ENCODE results near the gene AASDHPPT. TPM values are rescaled to one million over a fixed set of nuclear protein-coding genes. Genes with fewer than 3 reads are reported as not detected.
"Not testable (repeated sequence)": the region's sequence is repeated elsewhere in the genome, so short reads cannot be mapped to it uniquely, and the experiment has no call there.

AASDHPPT gene
- total and polyA plus RNA-seq, 2 of the 4 experiments (the other 2 are of a cell fraction), result 22.0 to 56.3 TPM

- intact Hi-C loops (cut with micrococcal nuclease), result no loop called here
- BruUV-seq (replicated peaks), result no TSS peak
- Histone ChIP-seq H3K27ac (ENCODE audit: insufficient read depth, low read length) (no peak overlapping the region), H3K9ac (ENCODE audit: low read depth, low read length) (no peak overlapping the region), H3K27me3 (ENCODE audit: control insufficient read depth, insufficient read depth, low read length) (no peaks in the 10 kb centered on the region), H3K4me1 (ENCODE audit: control insufficient read depth, insufficient read depth, low read length) (no peaks in the 10 kb centered on the region), H2BK120ac (ENCODE audit: low read depth, low read length) (no peak overlapping the region), H2AK9ac (replicated peaks; ENCODE audit: low read depth, low read length, poor library complexity) (no peak overlapping the region), H4K20me1 (ENCODE audit: insufficient read depth, low read length) (no peaks in the 10 kb centered on the region), H3K4me2 (ENCODE audit: low read depth, low read length) (no peak overlapping the region), H2BK20ac (ENCODE audit: low read depth, low read length) (no peak overlapping the region), H3K18ac (ENCODE audit: low read depth, low read length) (no peak overlapping the region), H4K5ac (ENCODE audit: low read depth, low read length) (no peak overlapping the region), H3K9me3 (ENCODE audit: control insufficient read depth, insufficient read depth, low read length) (no peaks in the 10 kb centered on the region), H4K91ac (ENCODE audit: insufficient read depth, low read depth, low read length) (no peak overlapping the region), H3K9me1 (ENCODE audit: insufficient read depth, low read length) (no peaks in the 10 kb centered on the region), H2AK5ac (ENCODE audit: low read depth, low read length) (no peak overlapping the region), H3K4ac (ENCODE audit: low read depth, low read length) (no peak overlapping the region), H2BK5ac (ENCODE audit: low read depth, low read length, poor library complexity, severe bottlenecking) (no peak overlapping the region), H3K14ac (replicated peaks; ENCODE audit: low read depth, low read length) (no peak overlapping the region), H2BK15ac (ENCODE audit: low read depth, low read length) (no peak overlapping the region), H3K23ac (ENCODE audit: low read depth, low read length) (no peak overlapping the region), H3K4me3 (ENCODE audit: insufficient read depth, low read depth, low read length) (no peak overlapping the region), H2AFZ (replicated peaks; ENCODE audit: low read length, poor library complexity) (no peak overlapping the region), H3K79me1 (ENCODE audit: low read depth in 1 of 2, low read length in 2 of 2) (no peaks in the 10 kb centered on the region), H4K8ac (ENCODE audit: low read depth in 2 of 2, low read length in 2 of 2) (no peak overlapping the region), H3K36me3 (ENCODE audit: control insufficient read depth, insufficient read depth, low read length) (no peaks in the 10 kb centered on the region), H3K56ac (ENCODE audit: extremely low read depth, insufficient read depth, low read length) (no peak overlapping the region)
- TF ChIP-seq FOS (IDR thresholded peaks at IDR 0.05; ENCODE audit: low read depth, low read length), result no peak
- TF ChIP-seq NFE2L2 (IDR thresholded peaks at IDR 0.05; ENCODE audit: low read depth, low read length), result no peak
- ATAC-seq (ENCODE audit: low read depth), result no peak
- dilution Hi-C loops (cut with HindIII; ENCODE audit: low sequenced_read_pairs, unreplicated experiment), result no loop called here
- no peak for DNase-seq
- ChIA-PET CTCF (no interaction called here), POLR2A (ENCODE audit: unreplicated experiment) (no interaction called here)
- no CpG with 5 or more reads among the region's 2 CpGs for WGBS, 2 experiments (ENCODE audit: extremely low coverage in 2 of 2, insufficient read length in 1 of 2)
- in situ Hi-C loops (cut with MboI; ENCODE audit: low sequenced_read_pairs), result no loop called here
Observed at GRCh38 chr11:106051103-106051502, 26.4 kb upstream of the AASDHPPT start.

- H3K9me1 ChIP-seq (ENCODE audit: insufficient read depth, low read length); intact Hi-C loops (cut with micrococcal nuclease); H2AFZ ChIP-seq (replicated peaks; ENCODE audit: low read length, poor library complexity); H2BK120ac ChIP-seq (ENCODE audit: low read depth, low read length); H3K79me1 ChIP-seq (ENCODE audit: low read depth in 1 of 2, low read length in 2 of 2); H3K36me3 ChIP-seq (ENCODE audit: control insufficient read depth, insufficient read depth, low read length); H3K4me1 ChIP-seq (ENCODE audit: control insufficient read depth, insufficient read depth, low read length); H3K9me3 ChIP-seq (ENCODE audit: control insufficient read depth, insufficient read depth, low read length); DNase-seq; H3K27me3 ChIP-seq (ENCODE audit: control insufficient read depth, insufficient read depth, low read length); H3K4me2 ChIP-seq (ENCODE audit: low read depth, low read length); H2AK9ac ChIP-seq (replicated peaks; ENCODE audit: low read depth, low read length, poor library complexity); H2BK5ac ChIP-seq (ENCODE audit: low read depth, low read length, poor library complexity, severe bottlenecking); H3K23ac ChIP-seq (ENCODE audit: low read depth, low read length); H4K8ac ChIP-seq (ENCODE audit: low read depth in 2 of 2, low read length in 2 of 2); H3K14ac ChIP-seq (replicated peaks; ENCODE audit: low read depth, low read length); H3K18ac ChIP-seq (ENCODE audit: low read depth, low read length); CTCF ChIA-PET; H3K9ac ChIP-seq (ENCODE audit: low read depth, low read length); H2BK20ac ChIP-seq (ENCODE audit: low read depth, low read length); H3K4ac ChIP-seq (ENCODE audit: low read depth, low read length); H4K5ac ChIP-seq (ENCODE audit: low read depth, low read length); H3K56ac ChIP-seq (ENCODE audit: extremely low read depth, insufficient read depth, low read length); ATAC-seq (ENCODE audit: low read depth); BruUV-seq (replicated peaks); H3K4me3 ChIP-seq (ENCODE audit: insufficient read depth, low read depth, low read length); H3K27ac ChIP-seq (ENCODE audit: insufficient read depth, low read length); H4K20me1 ChIP-seq (ENCODE audit: insufficient read depth, low read length); in situ Hi-C loops (cut with MboI; ENCODE audit: low sequenced_read_pairs); dilution Hi-C loops (cut with HindIII; ENCODE audit: low sequenced_read_pairs, unreplicated experiment); H4K91ac ChIP-seq (ENCODE audit: insufficient read depth, low read depth, low read length); H2AK5ac ChIP-seq (ENCODE audit: low read depth, low read length); H2BK15ac ChIP-seq (ENCODE audit: low read depth, low read length); POLR2A ChIA-PET (ENCODE audit: unreplicated experiment): not testable (repeated sequence)
- WGBS, 2 experiments (ENCODE audit: extremely low coverage in 2 of 2, insufficient read length in 1 of 2), result 100% methylated on average over 5 of the region's 14 CpGs; no CpG with 5 or more reads in 1 of the 2 experiments
Observed at GRCh38 chr11:106058377-106058776, 19.1 kb upstream of the AASDHPPT start.
